ENCODE measurements around the gene VPS13A.

Gene VPS13A

GRCh38 chr9:77418226-77418625 lies 240.9 kb downstream of the VPS13A start:
- no peaks in the 10 kb centered on the region for H3K9me3 ChIP-seq (ENCODE audit: control insufficient read depth, insufficient read depth, low read depth, low read length)
- H3K27ac ChIP-seq (ENCODE audit: extremely low read depth, low read depth, low read length) = no peak overlapping the region
- H3K4me1 ChIP-seq (ENCODE audit: control insufficient read depth, insufficient read depth, low read length) = no peaks in the 10 kb centered on the region
- no peak overlapping the region for H3K4me3 ChIP-seq (ENCODE audit: low read depth, low read length)
- TF ChIP-seq SETDB1 (IDR thresholded peaks at IDR 0.05; ENCODE audit: insufficient read length, low read length) = no peak
- TF ChIP-seq ZNF211 (tag by site-specific recombination; IDR thresholded peaks at IDR 0.05; ENCODE audit: low read depth) = no peak
- TF ChIP-seq ZFHX2 (tag by site-specific recombination; conservative IDR thresholded peaks at IDR 0.05) = no peak
- no peak for TF ChIP-seq ZNF423 (tag by site-specific recombination; IDR thresholded peaks at IDR 0.05)
- TF ChIP-seq WT1 (tag by site-specific recombination; IDR thresholded peaks at IDR 0.05) = no peak
- TF ChIP-seq ZNF121 (tag by site-specific recombination; IDR thresholded peaks at IDR 0.05) = no peak
- no peak for TF ChIP-seq ZNF10 (tag by site-specific recombination; IDR thresholded peaks at IDR 0.05)
- no peak for TF ChIP-seq OVOL3 (tag by site-specific recombination; IDR thresholded peaks at IDR 0.05)
- TF ChIP-seq INSM2 (tag by site-specific recombination; IDR thresholded peaks at IDR 0.05) = no peak
- TF ChIP-seq ZSCAN4 (tag by site-specific recombination; IDR thresholded peaks at IDR 0.05) = no peak
- TF ChIP-seq ZNF16 (tag by site-specific recombination; IDR thresholded peaks at IDR 0.05; ENCODE audit: low read depth) = no peak
- TF ChIP-seq GFI1B (tag by site-specific recombination; IDR thresholded peaks at IDR 0.05) = no peak
- ChIA-PET CTCF (interaction anchor here (0.9 to 2.1 kb wide), 2 partner anchors 15 to 39 kb away, joined by 7 to 13 read pairs; no protein-coding TSS in a partner anchor), POLR2A (no interaction called here)
- no peaks in the 10 kb centered on the region for H3K36me3 ChIP-seq (ENCODE audit: control insufficient read depth in 2 of 2, insufficient read depth in 1 of 2, low read length in 2 of 2)

GRCh38 chr9:77420641-77421040 lies 243.3 kb downstream of the VPS13A start:
- ChIA-PET POLR2A (no interaction called here), CTCF (interaction anchor here (0.6 to 0.9 kb wide), 3 partner anchors 13 to 233 kb away, joined by 3 to 4 read pairs (median 3); no protein-coding TSS in a partner anchor)
- Histone ChIP-seq H3K27ac (ENCODE audit: extremely low read depth, low read depth, low read length) (no peak overlapping the region), H3K4me3 (ENCODE audit: low read depth, low read length) (no peak overlapping the region), H3K9me3 (ENCODE audit: control insufficient read depth, insufficient read depth, low read depth, low read length) (no peaks in the 10 kb centered on the region), H3K36me3 (ENCODE audit: control insufficient read depth in 2 of 2, insufficient read depth in 1 of 2, low read length in 2 of 2) (no peaks in the 10 kb centered on the region), H3K4me1 (ENCODE audit: control insufficient read depth, insufficient read depth, low read length) (no peaks in the 10 kb centered on the region)
- no peak for TF ChIP-seq ZNF571 (tag by site-specific recombination; IDR thresholded peaks at IDR 0.05)
- no peak for TF ChIP-seq ZBTB7A (tag by site-specific recombination; IDR thresholded peaks at IDR 0.05; ENCODE audit: low read depth)
- no peak for TF ChIP-seq KLF16 (tag by site-specific recombination; IDR thresholded peaks at IDR 0.05)
- no peak for TF ChIP-seq KLF1 (tag by site-specific recombination; IDR thresholded peaks at IDR 0.05)
- TF ChIP-seq ZNF391 (tag by site-specific recombination; IDR thresholded peaks at IDR 0.05; ENCODE audit: borderline replicate concordance, low read depth) = no peak
- TF ChIP-seq GLI4 (tag by site-specific recombination; IDR thresholded peaks at IDR 0.05) = no peak
- no peak for TF ChIP-seq ZNF404 (tag by site-specific recombination; IDR thresholded peaks at IDR 0.05)
- no peak for TF ChIP-seq ZNF426 (tag by site-specific recombination; IDR thresholded peaks at IDR 0.05)
- no peak for TF ChIP-seq ZNF843 (tag by site-specific recombination; IDR thresholded peaks at IDR 0.05)
- TF ChIP-seq ZBTB48 (tag by site-specific recombination; IDR thresholded peaks at IDR 0.05) = no peak
- no peak for TF ChIP-seq ZNF138 (tag by site-specific recombination; IDR thresholded peaks at IDR 0.05; ENCODE audit: borderline replicate concordance)
- TF ChIP-seq SETDB1 (IDR thresholded peaks at IDR 0.05; ENCODE audit: insufficient read length, low read length) = no peak
- no peak for TF ChIP-seq ZSCAN23 (tag by site-specific recombination; IDR thresholded peaks at IDR 0.05)
- TF ChIP-seq ZBTB10 (tag by site-specific recombination; IDR thresholded peaks at IDR 0.05) = no peak
- TF ChIP-seq SALL2 (tag by site-specific recombination; IDR thresholded peaks at IDR 0.05; ENCODE audit: borderline replicate concordance) = no peak

Measured in HEK293 (cell line).